Peyer's patch (tissue), 4 donors: ENCODE results near the gene BACH2.

Experiments used
- POLR2A ChIP-seq, 2 donors: fragments of 450-650 bp; IDR thresholded peaks; one replicate each; pipeline ENCODE4 v1.5.1; 2017; ENCODE audit warnings: antibody characterized with exemption in 2 of 2, mild to moderate bottlenecking in 2 of 2, moderate library complexity in 2 of 2
- TF ChIP-seq, protein P1 (sequence below), 6 experiments: fragments of 450-650 bp in 4 of 6; fragments of 200-600 bp in 2 of 6; sonication (generic) in 1 of 6; IDR thresholded peaks; one replicate each; pipeline ENCODE4 v1.5.1; 2017 to 2019; ENCODE audit warnings: antibody characterized with exemption in 6 of 6, mild to moderate bottlenecking in 3 of 6, moderate library complexity in 1 of 6

DNA sequence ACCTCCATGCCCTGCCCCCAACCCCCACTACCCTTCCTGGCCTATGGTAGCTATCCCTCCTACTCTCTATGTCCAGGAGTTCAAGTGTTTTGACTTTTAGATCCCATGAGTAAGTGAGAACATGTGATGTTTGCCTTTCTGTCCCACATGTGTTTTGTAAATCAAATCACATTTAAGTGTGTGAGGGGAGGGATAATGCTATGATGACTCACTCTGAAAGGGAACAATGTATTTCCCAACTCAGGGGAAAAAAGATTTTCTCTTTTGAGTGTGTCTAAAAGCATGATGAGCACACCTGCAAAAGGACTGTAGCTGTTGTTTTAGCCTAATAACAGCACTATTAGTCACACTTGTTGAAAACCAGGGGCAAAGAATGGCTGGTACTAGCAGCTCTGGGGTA is 208.6 kb downstream of the BACH2 start:
- TF ChIP-seq, protein P1, sequence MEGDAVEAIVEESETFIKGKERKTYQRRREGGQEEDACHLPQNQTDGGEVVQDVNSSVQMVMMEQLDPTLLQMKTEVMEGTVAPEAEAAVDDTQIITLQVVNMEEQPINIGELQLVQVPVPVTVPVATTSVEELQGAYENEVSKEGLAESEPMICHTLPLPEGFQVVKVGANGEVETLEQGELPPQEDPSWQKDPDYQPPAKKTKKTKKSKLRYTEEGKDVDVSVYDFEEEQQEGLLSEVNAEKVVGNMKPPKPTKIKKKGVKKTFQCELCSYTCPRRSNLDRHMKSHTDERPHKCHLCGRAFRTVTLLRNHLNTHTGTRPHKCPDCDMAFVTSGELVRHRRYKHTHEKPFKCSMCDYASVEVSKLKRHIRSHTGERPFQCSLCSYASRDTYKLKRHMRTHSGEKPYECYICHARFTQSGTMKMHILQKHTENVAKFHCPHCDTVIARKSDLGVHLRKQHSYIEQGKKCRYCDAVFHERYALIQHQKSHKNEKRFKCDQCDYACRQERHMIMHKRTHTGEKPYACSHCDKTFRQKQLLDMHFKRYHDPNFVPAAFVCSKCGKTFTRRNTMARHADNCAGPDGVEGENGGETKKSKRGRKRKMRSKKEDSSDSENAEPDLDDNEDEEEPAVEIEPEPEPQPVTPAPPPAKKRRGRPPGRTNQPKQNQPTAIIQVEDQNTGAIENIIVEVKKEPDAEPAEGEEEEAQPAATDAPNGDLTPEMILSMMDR (IDR thresholded peaks at IDR 0.05): no peak
- no peak for TF ChIP-seq POLR2A (IDR thresholded peaks at IDR 0.05)
